ENCODE measurements around the gene TMEM47. TPM values are rescaled to one million over a fixed set of nuclear protein-coding genes. Genes with fewer than 3 reads are reported as not detected.

TMEM47 gene
- total and polyA plus RNA-seq, 2 of the 8 experiments (the other 6 are each of a cell fraction or from before 2014, with no cell fraction given) = 24.8 to 28.5 TPM

GRCh38 chrX:34631479-34632220 lies 25.4 kb downstream of the TMEM47 start:
- Histone ChIP-seq H3K14ac (ENCODE audit: insufficient read length) (no peak overlapping the region), H3K23me2 (ENCODE audit: low read depth, low read length) (no peaks in the 10 kb centered on the region), H4K20me1 (replicated peaks in 1 of 2; ENCODE audit: control insufficient read depth in 1 of 2, insufficient read depth in 2 of 2, low read length in 2 of 2) (no peaks in the 10 kb centered on the region), H3K27me3 (replicated peaks in 1 of 4; ENCODE audit: control insufficient read depth in 3 of 4, extremely low read depth in 1 of 4, insufficient read depth in 3 of 4, low read length in 3 of 4) (no peaks in the 10 kb centered on the region), H2AFZ (ENCODE audit: low read length) (no peak overlapping the region), H2AK5ac (ENCODE audit: low read depth, low read length) (no peak overlapping the region), H2BK12ac (ENCODE audit: low read depth, low read length) (no peak overlapping the region), H3K4ac (replicated peaks; ENCODE audit: insufficient read length, low read depth, low read length) (no peak overlapping the region), H3K4me1 (replicated peaks in 1 of 4; ENCODE audit: control insufficient read depth in 3 of 4, insufficient read depth in 4 of 4, low read length in 3 of 4) (no peaks in the 10 kb centered on the region), H4K91ac (replicated peaks; ENCODE audit: insufficient read length, low read length) (no peak overlapping the region), H3K4me2 (ENCODE audit: insufficient read depth in 1 of 2, low read depth in 2 of 2, low read length in 2 of 2) (no peak overlapping the region), H2BK15ac (ENCODE audit: low read length) (no peak overlapping the region), H3K9me3 (ENCODE audit: insufficient read depth in 2 of 2, low read depth in 1 of 2, low read length in 1 of 2) (no peaks in the 10 kb centered on the region), H3K79me1 (ENCODE audit: low read depth, low read length) (no peaks in the 10 kb centered on the region), H3K36me3 (ENCODE audit: control insufficient read depth in 2 of 4, insufficient read depth in 4 of 4, low read length in 3 of 4) (peaks cover 0 to 3% (median 0%) of the 10 kb centered on the region in 4 experiments; a peak in 1 of 8 replicates), H3K56ac (replicated peaks; ENCODE audit: insufficient read length, low read depth, low read length) (no peak overlapping the region), H2BK120ac (replicated peaks; ENCODE audit: low read depth, low read length) (no peak overlapping the region), H3K79me2 (ENCODE audit: control insufficient read depth in 1 of 2, insufficient read depth in 2 of 2, low read length in 2 of 2) (peaks cover 0 to 8% of the 10 kb centered on the region in 2 experiments; a peak in 1 of 4 replicates), H3K9ac (replicated peaks in 1 of 4; ENCODE audit: extremely low read depth in 1 of 4, low read depth in 3 of 4, low read length in 3 of 4) (no peak overlapping the region), H4K5ac (ENCODE audit: insufficient read length, low read depth, low read length) (no peak overlapping the region), H3K4me3 (ENCODE audit: extremely low read depth in 1 of 4, insufficient read depth in 2 of 4, low read depth in 3 of 4, low read length in 4 of 4) (no peak overlapping the region), H4K8ac (ENCODE audit: extremely low read depth, insufficient read depth, low read length) (no peak overlapping the region), H2BK20ac (ENCODE audit: low read length) (no peak overlapping the region), H3K23ac (ENCODE audit: insufficient read length) (no peak overlapping the region), H2BK5ac (ENCODE audit: low read depth, low read length) (no peak overlapping the region), H3K18ac (ENCODE audit: extremely low read depth, low read length) (no peak overlapping the region), H3K27ac (ENCODE audit: low read depth, low read length) (no peak overlapping the region)
- WGBS, 2 experiments (ENCODE audit: extremely low coverage in 1 of 2, insufficient coverage in 1 of 2, insufficient read length in 1 of 2, insufficient replicate concordance in 2 of 2, low coverage in 1 of 2, low lambda C conversion rate in 2 of 2, missing lambda C conversion rate in 1 of 2) = 90% methylated on average over 3 of the region's 3 CpGs; no CpG with 5 or more reads in 1 of the 2 experiments
- FAIRE-seq = no peak
- POLR2A ChIA-PET (ENCODE audit: partially characterized antibody) = no interaction called here
- DNase-seq (ENCODE audit: low read depth in 1 of 2, low spot score in 2 of 2) = no peak
- CTCF ChIA-PET (ENCODE audit: partially characterized antibody) = no interaction called here
- TF ChIP-seq JUND (IDR thresholded peaks at IDR 0.05; ENCODE audit: low read length) (no peak), HDAC6 (IDR thresholded peaks at IDR 0.05; ENCODE audit: low read depth, low read length) (no peak), TAF1 (IDR thresholded peaks at IDR 0.05; ENCODE audit: low read depth, low read length) (no peak), POLR2AphosphoS5 (IDR thresholded peaks at IDR 0.05; ENCODE audit: low read depth, low read length) (no peak), ASH2L (IDR thresholded peaks at IDR 0.05; ENCODE audit: low read length) (no peak), EZH2 (IDR thresholded peaks at IDR 0.05; ENCODE audit: low read depth, low read length, severe bottlenecking) (no peak), YY1 (IDR thresholded peaks at IDR 0.05; ENCODE audit: low read depth, low read length) (no peak), EP300 (IDR thresholded peaks at IDR 0.05; ENCODE audit: borderline replicate concordance in 1 of 2, low read depth in 2 of 2, low read length in 2 of 2) (no peak), TBP (IDR thresholded peaks at IDR 0.05; ENCODE audit: low read depth, low read length) (no peak), TAF7 (optimal IDR thresholded peaks at IDR 0.05; ENCODE audit: borderline replicate concordance, low read depth, low read length) (no peak), KDM5A (IDR thresholded peaks at IDR 0.05; ENCODE audit: low read length) (no peak)

Measured in H1 (cell line).